Measurements from ENCODE around the gene PLXDC2. TPM values are rescaled to one million over a fixed set of nuclear protein-coding genes. Genes with fewer than 3 reads are reported as not detected.
A peak's percentile ranks its signal among the peaks of the same experiment; 100 is the strongest.

Gene PLXDC2
- total RNA-seq, 1 donor from 2014 or later, result 1.3 TPM

DNA sequence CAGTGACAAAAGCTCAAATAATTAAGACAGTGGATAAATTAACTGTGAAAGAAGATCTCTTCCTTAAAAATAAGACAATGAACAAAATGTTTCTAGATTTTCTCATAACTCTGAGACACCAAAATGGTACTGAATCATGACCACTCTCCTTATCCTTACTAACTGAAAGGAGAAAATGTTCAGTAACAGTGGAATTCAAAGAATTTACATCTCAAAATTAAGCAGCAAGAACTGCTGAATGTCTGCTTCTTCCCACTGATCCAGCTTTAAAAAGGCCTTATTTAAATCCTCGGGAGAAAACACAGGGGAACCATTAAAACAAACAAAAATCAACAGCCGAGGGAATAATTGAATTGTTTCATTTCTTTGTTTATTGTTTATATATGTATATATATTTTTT, 27.3 kb upstream of the PLXDC2 start:
- Histone ChIP-seq H3K27me3 (ENCODE audit: control insufficient read depth, insufficient read depth, low read length) (no peaks in the 10 kb centered on the region), H3K4me3 (ENCODE audit: low read depth, low read length) (no peak overlapping the region), H3K36me3 (ENCODE audit: control insufficient read depth, insufficient read depth, low read length) (no peaks in the 10 kb centered on the region)
- FAIRE-seq (no peak), DNase-seq (ENCODE audit: low read depth) (no peak)
- TF ChIP-seq, protein P1, sequence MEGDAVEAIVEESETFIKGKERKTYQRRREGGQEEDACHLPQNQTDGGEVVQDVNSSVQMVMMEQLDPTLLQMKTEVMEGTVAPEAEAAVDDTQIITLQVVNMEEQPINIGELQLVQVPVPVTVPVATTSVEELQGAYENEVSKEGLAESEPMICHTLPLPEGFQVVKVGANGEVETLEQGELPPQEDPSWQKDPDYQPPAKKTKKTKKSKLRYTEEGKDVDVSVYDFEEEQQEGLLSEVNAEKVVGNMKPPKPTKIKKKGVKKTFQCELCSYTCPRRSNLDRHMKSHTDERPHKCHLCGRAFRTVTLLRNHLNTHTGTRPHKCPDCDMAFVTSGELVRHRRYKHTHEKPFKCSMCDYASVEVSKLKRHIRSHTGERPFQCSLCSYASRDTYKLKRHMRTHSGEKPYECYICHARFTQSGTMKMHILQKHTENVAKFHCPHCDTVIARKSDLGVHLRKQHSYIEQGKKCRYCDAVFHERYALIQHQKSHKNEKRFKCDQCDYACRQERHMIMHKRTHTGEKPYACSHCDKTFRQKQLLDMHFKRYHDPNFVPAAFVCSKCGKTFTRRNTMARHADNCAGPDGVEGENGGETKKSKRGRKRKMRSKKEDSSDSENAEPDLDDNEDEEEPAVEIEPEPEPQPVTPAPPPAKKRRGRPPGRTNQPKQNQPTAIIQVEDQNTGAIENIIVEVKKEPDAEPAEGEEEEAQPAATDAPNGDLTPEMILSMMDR (IDR thresholded peaks at IDR 0.05; ENCODE audit: insufficient read depth, low read length, severe bottlenecking), result no peak

DNA sequence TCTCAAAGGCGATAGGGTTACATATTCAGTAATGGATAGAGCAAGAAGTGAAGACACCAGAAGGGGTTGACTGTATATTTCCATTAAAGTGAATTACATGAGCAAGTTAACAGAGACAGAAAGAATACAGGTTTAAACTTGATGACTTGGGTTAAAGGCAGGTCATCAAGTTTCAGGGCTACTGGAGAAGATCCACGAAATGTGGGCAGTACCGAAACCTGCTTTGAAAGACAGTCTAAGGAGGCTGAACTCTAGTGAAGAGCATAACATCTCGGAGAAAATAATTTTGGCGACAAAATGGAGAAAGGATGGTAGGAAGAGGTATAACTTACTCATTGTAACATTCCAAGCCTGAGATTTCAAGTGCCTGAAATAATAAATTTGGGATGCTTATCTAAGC, 26.6 kb upstream of the PLXDC2 start:
- FAIRE-seq, result no peak
- no peaks in the 10 kb centered on the region for H3K36me3 ChIP-seq (ENCODE audit: control insufficient read depth, insufficient read depth, low read length)
- TF ChIP-seq, protein P1 (IDR thresholded peaks at IDR 0.05; ENCODE audit: insufficient read depth, low read length, severe bottlenecking), result no peak
- DNase-seq (ENCODE audit: low read depth), result no peak
- no peaks in the 10 kb centered on the region for H3K27me3 ChIP-seq (ENCODE audit: control insufficient read depth, insufficient read depth, low read length)
- no peak overlapping the region for H3K4me3 ChIP-seq (ENCODE audit: low read depth, low read length)

DNA sequence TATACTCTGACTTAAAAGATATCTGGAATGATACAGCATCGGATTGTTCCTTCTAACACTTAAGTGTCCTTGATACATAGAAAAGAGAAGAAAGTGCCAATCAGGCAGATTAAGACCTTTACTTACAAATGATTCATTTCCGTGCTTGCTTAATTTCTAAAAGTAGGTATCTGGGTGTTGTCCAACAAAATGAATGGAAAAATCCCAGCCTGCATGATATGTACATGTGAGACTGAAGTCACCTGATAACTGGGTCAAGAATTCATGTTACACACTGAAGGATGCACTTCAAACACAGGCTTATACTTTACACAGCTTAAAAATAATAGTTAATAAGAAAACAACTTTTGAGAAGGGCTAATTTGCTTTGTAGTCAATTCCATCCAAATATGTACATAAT, 25.2 kb upstream of the PLXDC2 start:
- no peak for FAIRE-seq
- no peak overlapping the region for H3K4me3 ChIP-seq (ENCODE audit: low read depth, low read length)
- peak; percentile 92 for DNase-seq (ENCODE audit: low read depth)

DNA sequence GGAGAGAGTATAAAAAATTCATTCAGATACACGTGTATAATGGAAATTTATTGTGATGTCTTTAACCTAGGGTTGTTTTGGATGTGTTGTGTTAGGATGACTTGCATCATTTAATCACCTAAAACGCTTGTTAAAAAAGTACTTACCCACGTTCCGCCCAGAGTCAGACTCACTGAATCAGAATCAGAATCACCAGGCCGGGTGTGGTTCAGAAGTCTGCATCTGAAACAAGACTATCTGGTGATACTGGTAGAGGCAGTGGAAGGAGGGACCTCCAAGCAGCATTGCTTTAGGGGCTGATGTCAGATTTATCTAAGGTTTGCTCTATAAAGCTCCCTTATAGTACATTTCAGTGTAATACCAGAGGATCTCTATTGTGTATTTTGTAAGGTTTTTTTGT, 20.5 kb upstream of the PLXDC2 start:
- no peaks in the 10 kb centered on the region for H3K27me3 ChIP-seq (ENCODE audit: control insufficient read depth, insufficient read depth, low read length)
- TF ChIP-seq, protein P1 (IDR thresholded peaks at IDR 0.05; ENCODE audit: insufficient read depth, low read length, severe bottlenecking), result no peak
- H3K36me3 ChIP-seq (ENCODE audit: control insufficient read depth, insufficient read depth, low read length), result no peaks in the 10 kb centered on the region
- no peak overlapping the region for H3K4me3 ChIP-seq (ENCODE audit: low read depth, low read length)
- FAIRE-seq (no peak), DNase-seq (ENCODE audit: low read depth) (no peak)

More for the DNA sequence above, 25.2 kb upstream of the PLXDC2 start:
- Histone ChIP-seq H3K36me3 (ENCODE audit: control insufficient read depth, insufficient read depth, low read length) (no peaks in the 10 kb centered on the region), H3K27me3 (ENCODE audit: control insufficient read depth, insufficient read depth, low read length) (no peaks in the 10 kb centered on the region)
- TF ChIP-seq, protein P1 (IDR thresholded peaks at IDR 0.05; ENCODE audit: insufficient read depth, low read length, severe bottlenecking), result no peak

DNA sequence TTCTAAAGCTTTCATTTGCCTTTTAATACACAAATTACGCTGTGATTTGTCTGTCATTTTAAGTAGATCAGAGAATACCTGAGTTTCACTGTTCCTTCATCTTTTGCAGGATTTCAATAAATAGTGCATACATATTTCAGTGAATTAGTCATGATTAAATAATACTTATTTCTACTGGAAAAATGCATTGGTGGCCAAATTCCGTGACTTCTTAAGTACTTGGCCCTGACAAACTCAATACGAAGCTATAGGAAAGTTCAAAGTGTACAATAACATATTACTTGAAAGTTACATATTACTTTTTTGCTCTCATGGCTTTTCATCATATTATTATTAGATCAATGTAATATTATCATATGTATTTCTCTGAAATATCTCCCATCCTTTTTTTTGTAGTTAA, 16.1 kb upstream of the PLXDC2 start:
- TF ChIP-seq, protein P1 (IDR thresholded peaks at IDR 0.05; ENCODE audit: insufficient read depth, low read length, severe bottlenecking), result no peak
- no peak for DNase-seq (ENCODE audit: low read depth)
- no peaks in the 10 kb centered on the region for H3K36me3 ChIP-seq (ENCODE audit: control insufficient read depth, insufficient read depth, low read length)
- no peaks in the 10 kb centered on the region for H3K27me3 ChIP-seq (ENCODE audit: control insufficient read depth, insufficient read depth, low read length)
- no peak for FAIRE-seq
- H3K4me3 ChIP-seq (ENCODE audit: low read depth, low read length), result no peak overlapping the region

DNA sequence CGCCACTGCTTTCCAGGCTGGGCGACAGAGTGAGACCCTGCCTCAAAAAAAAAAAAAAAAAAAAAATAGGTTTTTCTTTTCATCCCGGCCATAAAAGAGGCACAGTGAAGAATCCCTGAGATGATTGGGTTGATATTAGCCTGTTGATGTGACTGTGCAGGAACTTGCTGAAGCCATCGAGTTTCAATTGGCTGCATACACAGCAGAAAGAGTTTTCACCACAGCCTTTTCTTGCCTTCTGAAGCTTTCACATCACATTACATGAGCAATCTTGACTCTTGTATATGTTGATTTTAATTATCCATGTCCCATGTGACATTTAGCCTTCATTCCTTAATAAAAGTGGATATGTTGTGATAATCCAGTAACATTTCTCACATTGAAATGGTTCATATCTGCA, 14.9 kb upstream of the PLXDC2 start:
- no peaks in the 10 kb centered on the region for H3K36me3 ChIP-seq (ENCODE audit: control insufficient read depth, insufficient read depth, low read length)
- no peak for DNase-seq (ENCODE audit: low read depth)
- no peak overlapping the region for H3K4me3 ChIP-seq (ENCODE audit: low read depth, low read length)
- H3K27me3 ChIP-seq (ENCODE audit: control insufficient read depth, insufficient read depth, low read length), result no peaks in the 10 kb centered on the region
- FAIRE-seq, result no peak
- TF ChIP-seq, protein P1 (IDR thresholded peaks at IDR 0.05; ENCODE audit: insufficient read depth, low read length, severe bottlenecking), result no peak
